H9 (cell line): ENCODE measurements around the gene AQP12A. TPM values are rescaled to one million over a fixed set of nuclear protein-coding genes. Genes with fewer than 3 reads are reported as not detected.

Experiments
- DNase-seq: peaks from one replicate; pipeline ENCODE4 v3.0.0-alpha.2; 2017
- H2AFZ ChIP-seq: one replicate; pipeline ENCODE4 v1.6.1; 2013; ENCODE audit warnings: mild to moderate bottlenecking, low read length, control low read depth, moderate library complexity
- H2AK5ac ChIP-seq: 2 replicates; pipeline ENCODE4 v1.6.1; 2013; ENCODE audit warnings: low read length, control low read depth, mixed read lengths; ENCODE audit not compliant: insufficient read length
- H2BK120ac ChIP-seq: one replicate; pipeline ENCODE4 v1.6.1; 2013; ENCODE audit warnings: low read depth, mild to moderate bottlenecking, low read length, control low read depth, inconsistent platforms; ENCODE audit not compliant: poor library complexity, severe bottlenecking
- H2BK12ac ChIP-seq: 2 replicates; pipeline ENCODE4 v1.6.1; 2013; ENCODE audit warnings: low read length, control low read depth, mixed read lengths, low read depth; ENCODE audit not compliant: insufficient read length
- H2BK15ac ChIP-seq: 2 replicates; pipeline ENCODE4 v1.6.1; 2013; ENCODE audit warnings: low read depth, low read length, control low read depth
- H2BK20ac ChIP-seq: one replicate; pipeline ENCODE4 v1.6.1; 2013; ENCODE audit warnings: low read depth, mild to moderate bottlenecking, low read length, control low read depth, inconsistent platforms; ENCODE audit not compliant: poor library complexity, severe bottlenecking
- H2BK5ac ChIP-seq: 2 replicates; pipeline ENCODE4 v1.6.1; 2013; ENCODE audit warnings: low read length, control low read depth, mixed read lengths; ENCODE audit not compliant: insufficient read length
- H3K14ac ChIP-seq: 2 replicates; pipeline ENCODE4 v1.6.1; 2013; ENCODE audit warnings: low read length, control low read depth; ENCODE audit not compliant: insufficient read depth
- H3K18ac ChIP-seq: 2 replicates; pipeline ENCODE4 v1.6.1; 2013; ENCODE audit warnings: low read depth, mild to moderate bottlenecking, mixed read lengths, low read length, control low read depth; ENCODE audit not compliant: insufficient read length
- H3K23ac ChIP-seq: 2 replicates; pipeline ENCODE4 v1.6.1; 2013; ENCODE audit warnings: low read length, control low read depth, mixed read lengths, low read depth; ENCODE audit not compliant: insufficient read length
- H3K23me2 ChIP-seq: 2 replicates; pipeline ENCODE4 v1.6.1; 2013; ENCODE audit warnings: low read depth, mild to moderate bottlenecking, mixed read lengths, low read length, control low read depth; ENCODE audit not compliant: insufficient read length, poor library complexity, severe bottlenecking
- H3K27ac ChIP-seq: 2 replicates; pipeline ENCODE4 v1.5.1; 2013; ENCODE audit warnings: low read length, control low read depth, mixed read lengths, low read depth; ENCODE audit not compliant: insufficient read length
- H3K27me3 ChIP-seq: 2 replicates; pipeline ENCODE4 v1.6.1; 2013; ENCODE audit warnings: low read length, control low read depth, inconsistent platforms; ENCODE audit not compliant: insufficient read depth
- H3K4ac ChIP-seq: 2 replicates; pipeline ENCODE4 v1.6.1; 2013; ENCODE audit warnings: low read depth, mild to moderate bottlenecking, control low read depth, inconsistent platforms, low read length, moderate library complexity
- H3K4me1 ChIP-seq: 2 replicates; pipeline ENCODE4 v1.6.1; 2013; ENCODE audit warnings: low read length, control low read depth, inconsistent platforms; ENCODE audit not compliant: insufficient read depth
- H3K4me2 ChIP-seq: 2 replicates; pipeline ENCODE4 v1.6.1; 2013; ENCODE audit warnings: low read length, control low read depth, mixed read lengths; ENCODE audit not compliant: insufficient read length, insufficient read depth
- H3K56ac ChIP-seq: 2 replicates; pipeline ENCODE4 v1.6.1; 2013; ENCODE audit warnings: low read depth, mild to moderate bottlenecking, mixed read lengths, low read length, control low read depth; ENCODE audit not compliant: insufficient read length
- H3K79me1 ChIP-seq: 2 replicates; pipeline ENCODE4 v1.6.1; 2013; ENCODE audit warnings: low read depth, mild to moderate bottlenecking, moderate library complexity, low read length, control low read depth, inconsistent platforms; ENCODE audit not compliant: insufficient read depth, poor library complexity, severe bottlenecking
- H3K79me2 ChIP-seq: 2 replicates; pipeline ENCODE4 v1.6.1; 2013; ENCODE audit warnings: low read length, control low read depth, inconsistent platforms; ENCODE audit not compliant: insufficient read depth
- H3K9ac ChIP-seq: 2 replicates; pipeline ENCODE4 v1.6.1; 2013; ENCODE audit warnings: low read length, control low read depth, mixed read lengths; ENCODE audit not compliant: insufficient read length; ENCODE audit errors: extremely low read depth
- H3K9me3 ChIP-seq: one replicate; pipeline ENCODE4 v1.6.1; 2013; ENCODE audit warnings: low read depth, low read length, inconsistent platforms; ENCODE audit not compliant: control insufficient read depth
- H3T11ph ChIP-seq: one replicate; pipeline ENCODE4 v1.6.1; 2013; ENCODE audit warnings: mild to moderate bottlenecking, low read length, control low read depth, inconsistent platforms
- H4K20me1 ChIP-seq: one replicate; pipeline ENCODE4 v1.6.1; 2013; ENCODE audit not compliant: control insufficient read depth, insufficient read length, insufficient read depth
- H4K5ac ChIP-seq: 2 replicates; pipeline ENCODE4 v1.6.1; 2013; ENCODE audit warnings: low read depth, mild to moderate bottlenecking, mixed read lengths, low read length, control low read depth; ENCODE audit not compliant: insufficient read length
- H4K8ac ChIP-seq: replicated peaks from 2 replicates; pipeline ENCODE4 v1.6.1; 2013; ENCODE audit warnings: low read length, control low read depth, mixed read lengths, low read depth; ENCODE audit not compliant: insufficient read length
- H4K91ac ChIP-seq: 2 replicates; pipeline ENCODE4 v1.6.1; 2013; ENCODE audit warnings: low read depth, mild to moderate bottlenecking, moderate library complexity, mixed read lengths, low read length, control low read depth; ENCODE audit not compliant: insufficient read length
- H3K27ac Mint-ChIP-seq, 3 experiments: 2 replicates in 2 of 3; 3 replicates in 1 of 3; pipeline ENCODE4 v1.8.0; 2020 to 2021; ENCODE audit warnings: mixed read lengths in 3 of 3, mild to moderate bottlenecking in 1 of 3, moderate library complexity in 1 of 3
- H3K27me3 Mint-ChIP-seq: 2 replicates; pipeline ENCODE4 v1.8.0; 2021; ENCODE audit warnings: low read depth, mild to moderate bottlenecking, moderate library complexity, mixed read lengths
- H3K36me3 Mint-ChIP-seq, 3 experiments: 2 replicates in 2 of 3; 3 replicates in 1 of 3; pipeline ENCODE4 v1.8.0; 2020 to 2021; ENCODE audit warnings: low read depth in 3 of 3, mixed read lengths in 3 of 3; ENCODE audit not compliant: insufficient read depth in 1 of 3
- H3K4me1 Mint-ChIP-seq, 2 experiments: 2 replicates each; pipeline ENCODE4 v1.8.0; 2020; ENCODE audit warnings: mixed read lengths in 2 of 2
- H3K4me3 Mint-ChIP-seq, 2 experiments: 2 replicates in 1 of 2; 3 replicates in 1 of 2; pipeline ENCODE4 v1.8.0; 2020 to 2021; ENCODE audit warnings: mild to moderate bottlenecking in 2 of 2, mixed read lengths in 2 of 2, moderate library complexity in 1 of 2
- H3K9me3 Mint-ChIP-seq, 2 experiments: 2 replicates in 1 of 2; 3 replicates in 1 of 2; pipeline ENCODE4 v1.8.0; 2020; ENCODE audit warnings: mild to moderate bottlenecking in 2 of 2, mixed read lengths in 2 of 2, moderate library complexity in 1 of 2
- CTCF ChIP-seq: fragments of 200-600 bp; sonication (generic); conservative IDR thresholded peaks from 3 replicates; pipeline ENCODE4 v1.8.0; 2021; ENCODE audit warnings: antibody characterized with exemption, mild to moderate bottlenecking
- WGBS: extraction: QIAGEN DNeasy Blood & Tissue Kit; methylation state at CpG from one replicate; pipeline ENCODE4 v1.1.7; 2013; ENCODE audit warnings: missing lambda C conversion rate, low lambda C conversion rate, mixed read lengths; ENCODE audit not compliant: insufficient read length; ENCODE audit errors: extremely low coverage; 5-methylcytosine and 5-hydroxymethylcytosine counted together
- total RNA-seq: library from RNA; stranded (reverse); gene quantifications from 2 replicates; pipeline ENCODE4 v1.2.1, GENCODE V29; 2021

Gene AQP12A
- total RNA-seq, 1 experiment from 2014 or later, result not detected

- Mint-ChIP-seq H3K27ac (no peak overlapping the region), H3K9me3 (no peaks in the 10 kb centered on the region; a peak in 1 of 5 replicates), H3K27me3 (peaks cover 12% of the 10 kb centered on the region), H3K4me1 (peaks cover 0 to 10% of the 10 kb centered on the region in 2 experiments; a peak in 3 of 4 replicates), H3K36me3 (no peaks in the 10 kb centered on the region), H3K4me3 (no peak overlapping the region)
- H3K4me2 ChIP-seq, result no peak overlapping the region
- no peak overlapping the region for H3K14ac ChIP-seq
- TF ChIP-seq CTCF, result no peak
- H3K23me2 ChIP-seq, result no peaks in the 10 kb centered on the region
- H2BK15ac ChIP-seq, result no peak overlapping the region
- no peaks in the 10 kb centered on the region for H3K79me2 ChIP-seq
- no peak overlapping the region for H3K23ac ChIP-seq
- H2AK5ac ChIP-seq, result no peak overlapping the region
- H4K91ac ChIP-seq, result no peak overlapping the region
- no peak overlapping the region for H3T11ph ChIP-seq
- no peak overlapping the region for H3K56ac ChIP-seq
- H4K20me1 ChIP-seq, result no peaks in the 10 kb centered on the region
- H3K4ac ChIP-seq, result no peak overlapping the region
- H2AFZ ChIP-seq, result no peak overlapping the region
- H3K27me3 ChIP-seq, result no peaks in the 10 kb centered on the region
- no peaks in the 10 kb centered on the region for H3K4me1 ChIP-seq
- H4K8ac ChIP-seq, result no peak overlapping the region
- H3K9me3 ChIP-seq, result no peaks in the 10 kb centered on the region
- no peak overlapping the region for H3K18ac ChIP-seq
- no peak overlapping the region for H3K27ac ChIP-seq
- H2BK5ac ChIP-seq, result no peak overlapping the region
- no peak overlapping the region for H3K9ac ChIP-seq
- H2BK12ac ChIP-seq, result no peak overlapping the region
- H2BK120ac ChIP-seq, result no peak overlapping the region
- no peak overlapping the region for H4K5ac ChIP-seq
- H3K79me1 ChIP-seq, result no peaks in the 10 kb centered on the region
- WGBS, result no CpG with 5 or more reads among the region's 12 CpGs
- DNase-seq, result no peak
- no peak overlapping the region for H2BK20ac ChIP-seq
Measured at GRCh38 chr2:240705204-240705791, 13.6 kb downstream of the AQP12A start.
